GM18909 (cell line): ENCODE results near the gene TRPM5.

ENCODE experiments used
- ATAC-seq: cut with Tn5 transposase; IDR thresholded peaks from one replicate; pipeline ENCODE4 v1.9.1; 2021; ENCODE audit warnings: mild to moderate bottlenecking; ENCODE audit not compliant: unreplicated experiment, poor library complexity

TRPM5 gene

DNA sequence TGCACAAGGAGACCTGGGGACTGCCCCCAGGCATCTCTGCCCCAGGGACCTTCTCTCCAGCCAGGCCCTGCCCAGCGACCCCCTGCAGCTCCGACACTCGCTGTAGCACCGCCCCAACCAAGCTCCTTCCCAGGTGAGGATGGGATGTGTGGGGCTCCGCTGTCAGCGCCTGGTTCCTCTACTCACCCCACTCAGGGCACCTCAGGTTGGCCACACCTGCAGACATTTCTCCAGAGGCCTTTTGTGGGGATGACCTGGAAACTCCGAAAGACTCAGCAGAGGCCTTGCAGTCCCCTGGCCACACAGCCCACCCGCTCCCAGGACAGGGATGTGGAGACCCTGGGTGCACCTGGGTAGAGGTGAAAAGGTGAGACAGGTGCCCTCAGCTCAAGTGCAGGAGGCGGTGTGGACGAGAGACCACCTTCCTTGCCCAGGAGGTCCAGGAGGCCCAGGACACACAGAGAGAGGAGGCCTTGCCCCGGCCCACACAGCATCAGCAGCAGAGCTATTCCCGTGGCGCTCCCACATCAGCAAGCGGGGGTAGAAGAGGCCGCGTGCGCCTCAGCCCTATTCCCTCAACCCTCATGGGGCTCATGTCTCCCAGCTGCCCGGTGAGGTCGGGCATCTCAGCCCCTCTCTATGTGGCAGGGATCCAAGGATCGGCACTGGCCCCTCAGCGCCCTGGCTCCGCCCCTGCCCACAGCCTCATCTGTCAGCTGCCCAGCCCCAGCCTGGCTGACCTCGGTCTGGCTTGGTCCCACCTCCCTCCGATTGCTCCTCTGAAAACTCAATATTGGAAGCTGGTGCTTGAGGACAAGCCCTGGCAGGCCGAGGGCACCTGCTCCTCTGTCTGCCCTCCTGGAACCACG, 20.9 kb downstream of the TRPM5 start:
- no peak for ATAC-seq

DNA sequence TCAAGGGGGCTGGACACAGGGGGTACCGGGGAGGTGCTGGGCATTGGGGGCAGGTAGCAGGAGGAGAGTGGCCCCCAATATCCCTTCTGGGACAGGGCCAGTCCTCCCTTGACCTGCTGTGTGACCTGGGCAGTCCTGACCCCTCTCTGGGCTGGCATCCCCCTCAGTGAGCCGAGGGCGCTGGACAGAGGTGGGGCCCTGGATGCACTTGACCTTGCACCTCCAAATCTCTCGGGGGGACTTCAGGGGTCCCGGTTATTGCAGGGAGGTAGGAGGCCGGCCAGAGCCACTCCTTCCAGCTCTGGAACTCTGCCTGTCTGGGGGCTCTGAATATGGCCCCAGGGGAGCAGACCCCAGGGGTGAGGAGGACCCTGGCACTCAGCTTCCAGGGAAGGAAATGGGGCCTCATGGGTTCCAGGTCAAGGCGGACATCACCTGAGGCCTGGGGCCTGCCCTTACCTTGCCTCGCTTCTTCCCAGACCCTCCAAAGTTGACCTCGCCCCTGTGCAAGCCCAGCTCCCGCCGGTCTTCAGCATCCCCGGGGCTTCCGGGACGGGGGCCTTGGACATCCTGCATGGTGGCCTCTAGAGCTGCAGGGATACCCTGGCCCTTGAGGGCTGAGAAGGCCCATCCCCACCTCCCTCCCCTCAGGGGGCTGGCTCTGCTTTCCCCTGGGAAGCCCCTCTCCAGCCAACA, 21.7 kb downstream of the TRPM5 start:
- ATAC-seq: no peak

DNA sequence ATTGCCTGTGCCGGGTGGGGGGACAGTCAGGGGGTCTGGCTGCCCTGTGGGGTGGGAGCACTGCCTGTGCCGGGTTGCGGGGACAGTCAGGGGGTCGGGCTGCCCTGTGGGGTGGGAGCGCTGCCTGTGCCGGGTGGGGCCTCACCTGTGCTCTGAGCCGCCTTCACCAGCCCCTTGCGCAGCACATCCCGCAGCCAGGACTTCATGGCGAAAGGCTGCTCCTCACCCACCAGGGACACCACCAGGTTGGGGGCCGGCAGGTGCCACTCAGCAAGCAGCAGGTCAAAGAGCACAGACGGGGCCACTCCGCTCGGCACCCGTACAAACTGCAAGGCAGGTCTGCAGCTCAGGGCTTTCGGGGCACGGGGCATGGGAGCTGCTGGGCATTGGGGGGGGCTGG, 22.3 kb downstream of the TRPM5 start:
- ATAC-seq: no peak

DNA sequence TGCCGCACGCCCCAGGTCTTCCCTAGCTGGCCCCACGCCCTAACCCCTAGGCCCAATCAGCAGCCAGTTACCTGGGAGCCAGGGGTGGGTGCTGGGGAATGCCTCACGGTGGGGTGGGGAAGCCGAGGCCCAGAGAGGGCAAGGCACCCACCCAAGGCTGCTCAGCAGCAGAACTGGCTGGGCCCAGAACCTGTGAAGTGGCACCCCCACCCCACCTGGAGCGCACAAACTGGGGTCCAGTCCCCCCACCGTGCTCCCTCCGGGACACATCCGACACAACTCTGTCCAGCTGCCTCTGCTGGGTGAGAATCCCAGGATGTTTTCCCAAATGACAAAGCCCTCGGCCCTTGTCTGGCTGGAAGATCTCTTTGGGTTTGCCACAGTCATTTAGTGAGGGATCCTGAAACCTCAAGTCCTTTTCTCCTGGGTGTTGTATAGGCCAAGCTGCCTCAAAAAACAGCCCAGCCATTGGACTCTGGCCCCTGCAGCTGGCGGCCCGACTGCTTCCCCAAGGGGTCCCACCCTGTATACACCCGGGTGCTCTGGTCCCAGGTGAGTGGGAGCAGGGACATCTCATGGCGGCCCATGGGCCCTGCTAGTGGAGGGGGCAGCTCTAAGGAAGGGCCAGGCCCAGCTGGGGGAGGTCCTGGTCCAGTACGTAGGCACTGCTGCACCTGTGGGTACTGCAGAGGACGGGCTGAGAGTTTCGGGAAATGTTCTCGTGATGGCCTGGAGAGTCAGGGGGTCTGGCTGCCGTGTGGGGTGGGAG, 22.9 kb downstream of the TRPM5 start:
- no peak for ATAC-seq

DNA sequence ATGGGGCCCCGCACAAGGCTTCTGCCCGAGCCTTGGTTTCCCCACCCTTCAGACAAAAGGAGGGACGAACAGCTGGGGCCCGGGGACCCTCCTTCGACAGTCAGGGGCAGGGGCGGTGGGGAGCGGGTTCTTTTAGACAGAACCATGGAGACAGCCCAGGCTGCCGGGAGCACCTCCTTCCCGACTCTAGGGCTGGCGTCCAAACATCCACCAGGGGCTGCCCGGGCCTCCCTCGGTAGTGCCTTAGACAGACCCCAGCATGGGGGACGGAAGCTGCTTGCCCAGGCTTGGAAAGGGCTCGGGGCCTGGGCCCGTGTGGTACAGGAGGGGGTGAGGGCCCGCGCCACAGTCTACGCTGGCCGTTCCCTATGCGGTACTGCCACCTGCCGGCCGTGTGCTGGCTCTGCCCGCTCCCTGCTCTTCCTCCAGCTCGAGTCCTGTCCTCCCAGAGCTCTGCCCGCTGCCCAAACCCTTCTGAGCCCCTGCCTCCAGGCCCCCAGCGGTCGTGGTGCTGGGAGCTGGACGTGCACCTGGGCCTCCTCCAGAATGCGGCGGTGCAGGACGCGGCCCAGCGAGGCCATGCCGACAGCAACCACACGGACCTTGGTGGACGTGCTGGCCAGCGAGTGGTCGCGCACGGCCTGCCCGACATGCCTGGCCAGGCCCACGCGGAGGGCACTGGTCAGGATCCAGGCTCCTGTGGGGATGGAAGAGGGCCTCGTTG, 23.6 kb downstream of the TRPM5 start:
- no peak for ATAC-seq

DNA sequence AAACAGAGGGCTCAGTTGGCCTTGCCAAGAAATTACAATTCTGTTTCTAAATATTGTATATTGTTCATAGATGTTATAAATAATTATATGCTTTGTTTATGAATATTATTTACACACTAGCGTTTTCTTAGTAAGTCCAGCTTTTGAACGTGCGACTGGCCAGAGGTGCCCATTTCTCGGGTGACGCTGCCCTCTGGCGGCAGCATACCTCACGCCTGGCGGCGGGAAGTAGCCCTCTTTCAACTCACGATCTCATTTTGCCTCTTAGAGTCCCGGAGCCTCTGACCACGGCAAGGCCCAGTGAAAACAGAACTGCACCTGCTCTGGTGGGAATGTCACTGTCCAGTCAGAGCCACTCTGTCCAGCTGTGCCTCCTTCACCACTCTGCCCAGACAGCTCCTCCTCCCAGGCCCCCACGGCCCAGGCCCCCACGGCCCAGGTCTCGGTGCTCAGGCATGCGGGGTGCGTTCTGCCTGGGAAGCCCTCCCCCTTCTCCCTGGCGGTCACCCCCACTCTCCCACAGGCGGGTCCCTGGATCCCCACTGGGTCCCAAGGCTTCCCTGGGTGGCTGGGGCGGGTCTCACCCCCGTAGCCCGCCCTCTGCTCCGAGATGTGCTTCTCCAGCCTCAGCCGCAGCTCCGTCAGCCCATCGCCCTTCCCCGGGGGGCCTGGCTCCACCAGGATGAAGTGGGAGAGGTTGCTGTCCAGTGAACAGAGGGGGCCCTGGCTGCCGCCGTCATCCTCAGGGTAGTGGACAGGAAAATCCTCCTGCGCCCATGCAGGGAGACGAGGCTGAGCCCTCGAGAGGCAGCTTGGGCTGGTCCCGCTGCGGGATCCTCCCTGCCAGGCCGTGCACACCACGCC, 24.4 kb downstream of the TRPM5 start:
- ATAC-seq: no peak

DNA sequence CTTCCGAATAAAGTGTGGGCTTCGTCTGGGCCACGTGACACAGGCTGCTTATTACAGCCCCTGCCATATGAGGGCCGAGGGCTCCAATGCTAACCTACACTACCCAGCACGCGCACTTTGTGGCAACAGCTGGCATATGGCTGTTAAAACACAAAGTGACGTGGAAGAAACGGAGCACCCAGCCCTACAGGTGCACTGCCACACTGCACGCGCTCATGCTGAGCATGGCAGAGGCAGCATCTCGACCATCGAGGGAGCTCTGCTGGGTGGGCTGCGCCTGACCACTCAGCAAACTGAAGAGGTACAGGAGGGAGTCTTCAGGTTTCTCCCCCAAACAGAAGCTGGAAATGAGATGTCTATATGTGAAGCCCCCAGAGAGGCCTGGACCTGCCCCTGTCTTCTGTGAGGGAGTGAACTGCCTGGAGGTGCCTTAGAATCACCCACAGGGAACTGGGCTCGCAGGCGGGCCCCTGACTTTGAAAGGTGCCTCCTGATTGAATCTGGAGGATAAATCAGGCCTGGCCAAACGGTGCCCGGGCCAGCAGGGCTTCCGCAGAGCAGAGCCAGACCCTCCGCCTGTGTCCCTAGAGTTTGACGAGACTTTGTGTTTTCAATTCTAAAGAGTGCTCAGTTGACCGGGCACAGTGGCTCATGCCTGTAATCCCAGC, 25.5 kb downstream of the TRPM5 start:
- no peak for ATAC-seq

DNA sequence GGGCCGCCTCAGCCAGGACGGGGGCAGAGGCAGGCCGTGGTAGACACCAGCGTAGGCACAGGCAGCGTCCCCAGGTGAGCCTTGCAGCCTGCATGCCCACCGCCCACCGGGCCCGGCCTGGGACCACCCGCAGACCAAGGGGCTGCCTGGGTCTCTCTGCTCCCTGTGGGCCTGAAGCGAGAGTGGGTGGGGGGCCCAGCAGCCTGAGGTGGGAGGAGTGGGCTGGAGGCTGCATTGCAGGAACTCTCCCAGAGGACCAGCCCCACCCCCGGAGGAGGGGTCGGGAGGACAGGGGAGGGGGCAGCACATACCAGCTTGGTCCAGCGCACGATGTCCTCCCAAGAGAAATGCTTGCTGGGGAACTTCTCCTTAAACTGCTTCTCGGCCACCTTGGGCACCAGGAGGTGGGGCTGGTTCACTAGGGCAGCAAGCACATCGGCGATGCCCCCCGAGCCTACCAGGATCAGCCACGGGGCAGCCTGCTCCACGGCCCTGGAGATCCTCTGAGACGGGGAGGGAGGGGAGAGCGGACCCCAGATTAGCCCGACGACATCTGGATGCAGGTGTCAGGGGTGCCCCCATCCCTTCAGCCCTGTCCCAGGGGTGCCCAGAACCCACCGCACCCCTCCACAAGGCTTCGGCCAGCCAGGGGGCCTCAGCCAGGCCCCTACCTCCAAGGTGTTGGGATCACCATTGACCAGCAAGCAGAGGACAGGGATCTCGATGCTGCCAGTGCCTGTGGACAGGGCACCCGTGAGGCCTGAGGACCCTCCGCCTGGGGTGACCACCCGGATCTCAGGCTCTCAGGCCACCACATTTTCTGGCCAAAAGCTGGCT, 26.2 kb downstream of the TRPM5 start:
- ATAC-seq: no peak

DNA sequence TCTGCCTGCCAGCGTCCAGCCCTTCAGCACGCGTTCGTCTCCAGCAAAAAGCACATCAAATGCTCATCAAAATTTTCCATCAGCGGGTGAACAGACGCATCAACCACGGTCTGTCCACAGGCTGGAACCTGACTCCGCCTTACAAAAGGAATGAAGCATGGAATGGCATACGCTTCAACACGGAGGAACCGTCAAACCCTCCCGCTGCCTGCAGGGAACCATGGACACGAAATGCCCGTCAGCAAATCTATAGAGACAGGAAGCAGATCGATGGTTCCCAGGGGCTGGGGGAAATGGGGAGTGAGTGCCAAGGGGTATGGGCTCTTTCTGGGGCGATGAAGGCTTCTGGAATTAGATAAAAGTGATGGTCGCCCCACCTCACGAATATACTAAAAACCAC, 27.5 kb downstream of the TRPM5 start:
- no peak for ATAC-seq

DNA sequence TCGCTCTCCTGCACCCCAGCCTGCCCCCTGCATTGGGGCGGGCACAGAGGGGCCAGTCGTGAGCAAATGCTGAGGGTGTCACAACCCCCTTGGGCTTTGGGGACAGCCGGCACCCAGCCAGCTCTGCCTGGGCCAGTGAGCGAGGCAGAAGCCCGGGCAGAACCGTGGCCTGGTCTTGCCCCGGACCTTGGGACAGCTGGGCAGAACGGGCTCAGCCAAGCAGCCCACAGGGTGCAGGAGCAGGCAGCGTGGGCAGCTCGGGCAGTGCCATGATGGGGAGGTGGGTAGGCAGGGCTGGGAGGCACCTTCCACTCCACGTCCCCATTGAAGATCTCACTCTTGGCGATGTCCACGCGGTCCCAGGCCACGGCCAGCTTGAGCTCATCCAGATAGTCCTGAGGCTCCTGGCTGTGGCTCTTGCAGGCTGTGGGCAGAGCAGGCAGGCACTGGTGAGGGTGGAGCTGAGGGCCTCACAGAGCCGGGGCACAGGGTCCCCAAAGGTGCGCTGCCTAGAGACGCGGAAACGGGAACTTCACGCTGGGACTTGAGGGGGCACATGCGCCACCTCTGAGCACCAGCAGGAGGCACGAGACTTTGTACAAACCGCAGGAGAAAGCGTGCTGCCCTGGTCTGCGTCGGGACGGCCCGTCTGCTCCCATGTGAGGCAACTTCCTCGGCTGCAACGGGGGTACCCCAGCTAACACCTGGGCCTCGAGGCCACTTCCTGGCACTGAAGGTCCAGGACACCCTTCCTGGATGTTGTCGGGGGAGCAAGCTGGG, 28.5 kb downstream of the TRPM5 start:
- ATAC-seq: no peak

DNA sequence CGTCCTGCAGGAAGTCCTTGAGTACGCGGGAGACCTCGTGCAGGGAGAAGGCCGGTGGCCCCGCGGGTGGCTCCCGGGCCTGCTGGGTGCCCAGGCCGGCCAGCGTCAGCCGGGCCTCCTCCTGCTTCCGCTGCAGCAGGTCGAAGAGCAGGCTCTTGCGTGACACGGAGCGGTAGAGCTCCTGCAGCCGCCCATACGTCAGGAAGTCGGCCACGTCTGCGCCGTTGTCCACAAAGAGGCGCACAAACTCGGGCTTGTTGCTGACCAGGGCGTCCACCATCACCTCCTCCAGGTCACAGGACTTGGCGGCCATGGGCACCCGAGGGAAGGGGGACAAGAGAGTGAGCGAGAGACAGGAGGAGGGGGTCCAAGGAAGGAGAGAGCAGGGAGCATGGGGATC, 29.1 kb downstream of the TRPM5 start:
- no peak for ATAC-seq

DNA sequence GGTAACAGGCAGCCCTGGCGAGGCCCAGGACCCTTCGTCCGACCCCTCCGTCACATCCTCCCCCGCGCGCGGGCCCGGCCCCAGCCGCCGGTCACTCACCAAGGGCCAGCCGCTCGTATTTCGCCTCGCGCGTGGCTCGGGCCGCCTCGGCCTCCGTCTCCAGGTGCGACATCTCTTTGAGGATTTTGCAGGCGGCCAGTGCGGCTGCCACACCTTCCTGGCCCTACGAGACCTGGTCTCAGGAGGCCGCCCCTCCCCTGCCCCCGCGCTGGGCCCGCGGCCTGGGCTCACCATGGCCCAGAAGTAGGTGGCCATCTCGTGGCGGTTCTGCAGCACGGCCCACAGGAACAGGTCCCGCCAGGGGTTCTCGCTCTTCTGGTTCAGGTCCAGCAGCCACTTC, 29.7 kb downstream of the TRPM5 start:
- no peak for ATAC-seq

DNA sequence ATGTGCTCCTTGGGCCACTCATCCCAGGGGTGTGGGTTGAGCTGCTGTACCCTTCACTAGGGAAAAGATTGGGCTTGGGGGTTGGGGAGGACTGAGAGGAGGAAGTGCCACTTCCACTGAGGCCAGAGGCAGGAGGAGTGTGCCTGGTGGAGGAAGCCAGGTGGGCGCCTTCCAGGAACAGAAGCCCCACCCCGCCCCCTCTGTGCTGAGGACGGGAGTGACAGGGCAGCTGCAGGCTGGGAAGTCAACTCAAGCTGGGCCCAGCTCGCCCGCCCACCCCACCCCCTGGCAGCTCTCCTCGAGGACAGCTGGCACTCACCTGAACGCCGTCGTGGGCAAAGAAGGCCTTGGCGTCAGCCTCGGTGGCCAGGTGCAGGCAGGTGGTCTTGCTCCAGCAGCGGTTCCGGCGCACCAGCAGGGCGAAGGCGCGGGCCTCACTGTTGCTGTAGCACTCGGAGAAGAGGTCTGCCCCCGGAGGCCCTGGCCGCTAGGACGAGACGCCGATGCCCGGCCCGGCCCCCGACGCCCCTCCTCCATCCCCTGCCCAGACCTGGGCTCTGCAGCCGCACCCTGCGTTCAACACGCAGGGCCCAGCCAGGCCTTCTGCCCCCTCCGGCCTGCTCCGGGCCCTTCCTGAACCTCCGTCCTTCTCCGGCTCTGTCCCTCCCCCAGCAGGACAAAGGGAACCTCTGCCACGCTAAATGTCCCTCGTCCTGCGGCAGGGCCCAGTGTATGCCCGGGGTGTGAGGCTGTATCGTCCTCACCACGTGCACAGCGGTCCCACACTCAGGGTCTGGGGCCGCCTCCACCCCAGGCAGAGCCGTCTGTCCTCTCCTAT, 30.4 kb downstream of the TRPM5 start:
- ATAC-seq: no peak

DNA sequence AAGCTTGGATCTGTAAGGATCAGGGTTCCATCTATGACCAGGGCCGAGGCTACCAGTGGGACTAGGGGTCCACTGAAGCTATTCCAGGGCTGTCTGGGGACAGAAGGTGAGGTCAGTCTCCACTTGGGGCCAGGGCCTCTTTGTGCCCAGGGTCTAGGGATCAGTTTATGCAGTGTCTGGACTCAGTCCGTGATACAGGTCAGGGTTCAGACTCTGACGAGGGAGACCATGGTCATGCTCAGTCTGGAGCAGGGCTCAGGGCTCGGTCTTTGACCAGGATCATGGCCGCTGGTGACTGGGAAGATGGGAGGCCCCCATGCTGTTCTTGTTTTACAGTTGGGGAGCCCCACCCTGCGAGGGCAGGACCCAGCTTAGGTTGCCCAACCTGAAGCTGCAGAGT, 32.0 kb downstream of the TRPM5 start:
- ATAC-seq: no peak

DNA sequence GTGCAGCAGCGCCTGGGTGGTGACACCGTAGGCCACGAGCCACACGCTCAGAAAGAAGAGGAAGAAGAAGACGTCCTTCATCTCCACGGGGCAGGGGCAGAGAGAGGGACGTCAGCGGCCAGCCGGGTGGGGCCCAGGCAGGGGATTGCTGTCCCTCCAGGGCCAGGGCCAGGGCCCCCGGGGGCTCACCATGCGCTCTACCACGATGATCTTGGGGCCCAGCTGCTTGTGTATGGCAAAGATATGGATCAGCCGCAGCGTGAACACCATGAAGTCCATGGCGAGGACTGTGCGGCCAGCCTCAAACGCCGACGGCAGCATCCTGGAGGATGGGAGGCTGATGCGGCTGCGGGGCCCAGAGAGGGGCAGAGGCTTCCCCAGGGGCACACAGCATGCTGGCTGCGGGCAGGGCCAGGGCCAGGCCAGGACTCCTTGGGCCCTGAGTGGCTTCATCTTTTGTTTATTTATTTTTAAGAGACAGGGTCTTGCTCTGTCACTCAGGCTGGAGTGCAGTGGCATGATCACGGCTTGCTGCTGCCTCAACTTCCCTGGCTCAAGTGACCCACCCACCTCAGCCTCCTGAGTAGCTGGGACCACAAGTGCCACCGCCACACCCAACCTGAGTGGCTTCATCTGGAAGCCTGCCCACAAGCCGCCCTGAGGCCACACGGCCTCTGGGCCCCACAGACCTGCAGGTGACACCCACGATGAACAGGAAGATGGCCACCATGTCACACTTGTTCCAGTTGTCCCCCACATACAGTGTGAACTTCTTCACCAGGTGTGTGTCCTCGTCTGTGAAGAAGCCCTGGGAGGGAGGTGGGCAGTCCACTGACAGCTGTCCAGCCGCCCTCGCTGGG, 32.6 kb downstream of the TRPM5 start:
- no peak for ATAC-seq

DNA sequence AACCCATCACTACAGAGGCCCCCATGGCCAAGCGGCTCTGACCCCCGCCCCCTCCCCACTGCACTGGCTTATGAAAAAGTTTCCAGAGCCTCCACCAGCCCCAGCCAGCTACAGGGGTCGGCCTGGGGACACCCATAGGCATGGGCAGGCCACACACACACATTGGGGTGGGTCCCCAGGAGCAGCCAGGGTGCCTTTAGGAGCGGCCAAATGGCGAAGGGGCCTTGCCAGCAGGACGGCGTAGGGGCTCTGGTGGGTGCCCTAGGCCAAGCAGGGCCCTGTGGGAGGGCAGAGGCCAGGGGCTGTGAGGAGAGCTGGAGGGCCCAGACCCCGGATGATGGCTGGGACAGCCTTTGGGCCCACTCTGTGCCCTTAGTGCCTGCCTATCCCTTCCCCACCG, 33.7 kb downstream of the TRPM5 start:
- no peak for ATAC-seq
